ENCODE measurements around the gene ACTR5. TPM values are rescaled to one million over a fixed set of nuclear protein-coding genes. Genes with fewer than 3 reads are reported as not detected.

ACTR5 gene
- total RNA-seq, 3 donors from 2014 or later: 6.0 to 8.1 (median 7.9) TPM

DNA sequence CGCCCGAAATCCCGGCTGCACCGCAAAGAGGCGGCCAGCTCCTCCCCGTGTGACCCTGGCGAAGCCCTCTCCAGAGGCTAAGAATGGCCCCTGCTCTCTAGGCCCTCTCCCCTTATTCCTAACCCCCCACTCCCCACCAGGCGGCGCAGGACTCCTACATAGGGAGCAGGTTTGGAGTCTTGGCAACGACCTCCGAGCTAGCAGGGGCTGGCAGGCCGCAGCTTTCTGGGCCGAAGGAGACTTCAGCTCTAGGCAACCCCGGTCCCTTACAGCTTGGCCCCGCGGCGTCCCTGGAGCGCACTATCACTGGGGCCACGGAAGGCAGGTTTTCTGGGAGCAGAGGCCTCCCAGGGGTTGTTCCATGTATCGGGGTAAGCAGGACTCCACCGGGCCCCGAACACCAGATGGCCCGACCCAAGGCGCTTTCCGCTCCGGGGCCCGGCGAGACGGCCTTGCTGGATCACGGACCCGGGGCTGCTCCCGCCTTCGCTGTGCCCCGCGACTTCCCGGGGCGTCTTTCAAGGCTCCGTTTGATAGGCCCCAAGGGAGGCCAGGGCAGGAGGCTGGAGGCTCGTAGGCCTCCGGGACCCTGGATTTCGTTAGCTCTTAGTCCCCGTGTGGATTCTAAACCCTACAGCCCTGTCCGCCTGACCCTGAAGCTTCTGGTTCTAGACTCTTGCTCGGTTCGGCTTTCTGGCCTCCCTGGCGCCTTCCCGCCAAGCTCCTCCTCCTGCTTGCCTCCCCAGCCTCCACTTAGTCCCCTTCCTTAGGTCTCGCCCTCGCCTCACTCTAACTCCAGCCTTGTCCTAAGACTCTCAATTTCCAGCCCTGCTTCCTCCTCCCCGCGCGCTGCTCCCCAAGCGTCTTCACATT, 22.1 kb upstream of the ACTR5 start:
- ATAC-seq: no peak
- peak in 2 of 3 donors; percentile 34 to 45 for DNase-seq
- no peaks in the 10 kb centered on the region for H3K36me3 ChIP-seq (ENCODE audit: low read depth)
- no peaks in the 10 kb centered on the region for H3K9me3 ChIP-seq
- TF ChIP-seq, protein P1, sequence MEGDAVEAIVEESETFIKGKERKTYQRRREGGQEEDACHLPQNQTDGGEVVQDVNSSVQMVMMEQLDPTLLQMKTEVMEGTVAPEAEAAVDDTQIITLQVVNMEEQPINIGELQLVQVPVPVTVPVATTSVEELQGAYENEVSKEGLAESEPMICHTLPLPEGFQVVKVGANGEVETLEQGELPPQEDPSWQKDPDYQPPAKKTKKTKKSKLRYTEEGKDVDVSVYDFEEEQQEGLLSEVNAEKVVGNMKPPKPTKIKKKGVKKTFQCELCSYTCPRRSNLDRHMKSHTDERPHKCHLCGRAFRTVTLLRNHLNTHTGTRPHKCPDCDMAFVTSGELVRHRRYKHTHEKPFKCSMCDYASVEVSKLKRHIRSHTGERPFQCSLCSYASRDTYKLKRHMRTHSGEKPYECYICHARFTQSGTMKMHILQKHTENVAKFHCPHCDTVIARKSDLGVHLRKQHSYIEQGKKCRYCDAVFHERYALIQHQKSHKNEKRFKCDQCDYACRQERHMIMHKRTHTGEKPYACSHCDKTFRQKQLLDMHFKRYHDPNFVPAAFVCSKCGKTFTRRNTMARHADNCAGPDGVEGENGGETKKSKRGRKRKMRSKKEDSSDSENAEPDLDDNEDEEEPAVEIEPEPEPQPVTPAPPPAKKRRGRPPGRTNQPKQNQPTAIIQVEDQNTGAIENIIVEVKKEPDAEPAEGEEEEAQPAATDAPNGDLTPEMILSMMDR (IDR thresholded peaks at IDR 0.05): no peak
- H3K4me3 ChIP-seq: no peak overlapping the region
- peaks cover 11% of the 10 kb centered on the region for H3K4me1 ChIP-seq (ENCODE audit: low read depth)
- intact Hi-C loops (cut with DNase I, micrococcal nuclease): no loop called here

DNA sequence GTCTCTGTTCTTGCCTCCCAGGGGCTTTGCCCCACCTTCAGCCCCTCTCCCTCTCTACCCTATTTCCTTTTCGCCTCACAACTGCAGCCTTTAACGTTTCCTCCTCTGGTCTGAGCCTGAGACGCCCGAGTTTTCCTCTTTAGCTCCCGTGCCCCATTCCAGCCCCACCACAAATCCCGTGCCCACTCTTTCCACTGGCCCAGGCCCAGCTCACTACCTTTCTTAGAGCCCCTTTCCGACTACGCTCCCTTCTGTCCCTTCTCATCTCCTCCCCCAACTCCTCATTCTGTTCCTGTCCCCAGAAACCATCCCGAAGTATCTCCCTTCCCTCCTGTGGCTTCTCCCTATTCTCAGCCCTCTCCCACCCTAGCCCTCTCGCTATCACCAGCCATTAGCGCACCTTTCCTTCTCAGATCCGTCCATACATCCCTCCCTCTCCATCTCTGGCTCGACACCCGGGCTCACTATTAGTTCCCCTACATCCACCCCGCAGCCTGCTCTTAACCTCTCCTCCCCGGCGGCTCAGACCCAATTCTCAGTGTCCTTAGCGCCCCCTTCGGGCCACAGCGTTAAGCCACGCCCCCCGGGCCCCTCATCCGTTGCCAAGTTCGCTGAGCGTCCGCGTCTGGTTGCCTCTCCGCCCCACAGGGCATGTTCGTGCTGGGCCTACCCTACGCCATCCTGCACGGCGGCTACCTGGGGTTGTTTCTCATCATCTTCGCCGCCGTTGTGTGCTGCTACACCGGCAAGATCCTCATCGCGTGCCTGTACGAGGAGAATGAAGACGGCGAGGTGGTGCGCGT, 21.3 kb upstream of the ACTR5 start:
- intact Hi-C loops (cut with DNase I, micrococcal nuclease): no loop called here

DNA sequence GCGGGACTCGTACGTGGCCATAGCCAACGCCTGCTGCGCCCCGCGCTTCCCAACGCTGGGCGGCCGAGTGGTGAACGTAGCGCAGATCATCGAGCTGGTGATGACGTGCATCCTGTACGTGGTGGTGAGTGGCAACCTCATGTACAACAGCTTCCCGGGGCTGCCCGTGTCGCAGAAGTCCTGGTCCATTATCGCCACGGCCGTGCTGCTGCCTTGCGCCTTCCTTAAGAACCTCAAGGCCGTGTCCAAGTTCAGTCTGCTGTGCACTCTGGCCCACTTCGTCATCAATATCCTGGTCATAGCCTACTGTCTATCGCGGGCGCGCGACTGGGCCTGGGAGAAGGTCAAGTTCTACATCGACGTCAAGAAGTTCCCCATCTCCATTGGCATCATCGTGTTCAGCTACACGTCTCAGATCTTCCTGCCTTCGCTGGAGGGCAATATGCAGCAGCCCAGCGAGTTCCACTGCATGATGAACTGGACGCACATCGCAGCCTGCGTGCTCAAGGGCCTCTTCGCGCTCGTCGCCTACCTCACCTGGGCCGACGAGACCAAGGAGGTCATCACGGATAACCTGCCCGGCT, 20.6 kb upstream of the ACTR5 start:
- no peak for DNase-seq
- Histone ChIP-seq H3K9me3 (no peaks in the 10 kb centered on the region), H3K4me3 (no peak overlapping the region), H3K36me3 (ENCODE audit: low read depth) (no peaks in the 10 kb centered on the region), H3K4me1 (ENCODE audit: low read depth) (peaks cover 13% of the 10 kb centered on the region)
- intact Hi-C loops (cut with DNase I, micrococcal nuclease): no loop called here
- no peak for ATAC-seq
- TF ChIP-seq, protein P1 (IDR thresholded peaks at IDR 0.05): no peak

More for the DNA sequence above, 21.3 kb upstream of the ACTR5 start:
- no peaks in the 10 kb centered on the region for H3K36me3 ChIP-seq (ENCODE audit: low read depth)
- no peaks in the 10 kb centered on the region for H3K9me3 ChIP-seq
- ATAC-seq: no peak
- DNase-seq: peak in 1 of 3 donors; percentile 26
- TF ChIP-seq, protein P1 (IDR thresholded peaks at IDR 0.05): no peak
- peaks cover 13% of the 10 kb centered on the region for H3K4me1 ChIP-seq (ENCODE audit: low read depth)
- no peak overlapping the region for H3K4me3 ChIP-seq

DNA sequence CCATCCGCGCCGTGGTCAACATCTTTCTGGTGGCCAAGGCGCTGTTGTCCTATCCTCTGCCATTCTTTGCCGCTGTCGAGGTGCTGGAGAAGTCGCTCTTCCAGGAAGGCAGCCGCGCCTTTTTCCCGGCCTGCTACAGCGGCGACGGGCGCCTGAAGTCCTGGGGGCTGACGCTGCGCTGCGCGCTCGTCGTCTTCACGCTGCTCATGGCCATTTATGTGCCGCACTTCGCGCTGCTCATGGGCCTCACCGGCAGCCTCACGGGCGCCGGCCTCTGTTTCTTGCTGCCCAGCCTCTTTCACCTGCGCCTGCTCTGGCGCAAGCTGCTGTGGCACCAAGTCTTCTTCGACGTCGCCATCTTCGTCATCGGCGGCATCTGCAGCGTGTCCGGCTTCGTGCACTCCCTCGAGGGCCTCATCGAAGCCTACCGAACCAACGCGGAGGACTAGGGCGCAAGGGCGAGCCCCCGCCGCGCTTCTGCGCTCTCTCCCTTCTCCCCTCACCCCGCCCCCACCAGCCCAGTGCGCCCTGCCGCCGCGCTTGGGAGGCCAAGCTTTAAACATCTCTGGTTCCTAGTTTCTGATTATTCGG, 20.0 kb upstream of the ACTR5 start:
- no peak for DNase-seq
- H3K36me3 ChIP-seq (ENCODE audit: low read depth): no peaks in the 10 kb centered on the region
- no peak overlapping the region for H3K4me3 ChIP-seq
- H3K4me1 ChIP-seq (ENCODE audit: low read depth): peaks cover 13% of the 10 kb centered on the region
- TF ChIP-seq, protein P1 (IDR thresholded peaks at IDR 0.05): no peak
- H3K9me3 ChIP-seq: no peaks in the 10 kb centered on the region
- intact Hi-C loops (cut with DNase I, micrococcal nuclease): no loop called here
- ATAC-seq: no peak

DNA sequence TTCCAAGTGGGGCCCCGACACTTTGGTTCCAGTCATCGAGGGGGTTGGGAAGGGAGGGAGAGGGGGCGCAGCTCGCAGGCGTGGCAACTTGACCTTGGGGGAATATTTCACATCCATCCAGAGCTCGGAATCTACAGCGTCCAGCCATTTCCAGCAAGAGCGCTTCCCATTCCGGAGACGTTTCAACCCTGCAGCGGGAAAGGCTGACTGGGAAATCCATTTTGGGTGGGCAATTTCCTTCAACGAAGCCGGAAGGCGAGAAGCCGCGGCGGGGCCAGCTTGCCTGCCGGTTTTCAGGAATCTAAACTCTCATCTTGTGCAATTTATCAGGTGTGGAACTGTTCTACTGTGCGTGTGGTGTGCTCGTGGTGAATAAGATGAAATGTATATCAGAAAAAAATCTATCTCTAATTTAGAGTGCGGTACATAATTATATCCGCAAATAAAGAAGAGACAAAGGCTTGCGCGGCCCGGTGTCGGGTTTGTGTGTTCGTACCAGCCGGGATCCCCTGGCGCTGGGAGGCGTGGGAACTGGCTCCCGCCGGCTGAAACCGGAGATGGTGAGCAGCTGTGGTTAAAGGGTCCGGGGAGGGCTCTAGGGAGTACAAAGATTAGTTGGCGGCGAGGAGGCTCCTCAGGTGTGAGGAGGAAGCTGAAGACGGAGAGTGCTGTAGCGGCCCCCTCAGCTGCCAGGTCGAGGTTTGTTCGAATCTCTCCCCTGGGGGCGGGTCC, 19.2 kb upstream of the ACTR5 start:
- intact Hi-C loops (cut with DNase I, micrococcal nuclease): no loop called here
- TF ChIP-seq, protein P1 (IDR thresholded peaks at IDR 0.05): no peak
- ATAC-seq (no peak), DNase-seq (no peak)
- Histone ChIP-seq H3K4me1 (ENCODE audit: low read depth) (peaks cover 13% of the 10 kb centered on the region), H3K4me3 (no peak overlapping the region), H3K9me3 (no peaks in the 10 kb centered on the region), H3K36me3 (ENCODE audit: low read depth) (no peaks in the 10 kb centered on the region)

All from mucosa of descending colon (tissue), 3 donors.